ENCODE measurements around the gene TRRAP.
A peak's percentile ranks its signal among the peaks of the same experiment; 100 is the strongest.

Gene TRRAP

DNA sequence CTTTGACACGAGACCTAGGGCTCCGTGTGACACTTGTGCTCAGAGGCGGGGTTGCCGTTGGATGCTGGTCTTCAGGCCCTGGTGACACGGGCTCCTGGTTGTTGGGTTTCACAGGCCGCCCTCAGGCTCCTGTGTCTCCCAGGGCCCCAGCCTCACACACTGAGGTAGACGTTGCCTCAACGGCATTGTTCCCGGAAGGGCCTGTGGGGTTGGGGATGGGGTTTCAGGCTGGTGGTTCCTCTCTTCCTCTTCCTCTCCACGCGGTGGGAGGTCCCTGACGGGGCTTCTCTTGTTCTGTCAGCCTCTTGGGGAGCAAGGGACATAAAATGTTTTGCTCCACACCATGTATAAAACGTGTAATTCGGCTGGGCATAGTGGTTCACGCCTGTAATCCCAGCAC is 125.1 kb downstream of the TRRAP start:
- no peak for DNase-seq (ENCODE audit: low read depth in 2 of 2)
- H3K4me3 ChIP-seq (replicated peaks in 1 of 2; ENCODE audit: low read depth in 2 of 2, low read length in 2 of 2), result no peak overlapping the region
- no peak for TF ChIP-seq CTCF (IDR thresholded peaks at IDR 0.05; ENCODE audit: low read depth, low read length)

GRCh38 chr7:99004216-99004615 is 125.9 kb downstream of the TRRAP start:
- DNase-seq (ENCODE audit: low read depth in 2 of 2), result peak in 1 of 2 donors; percentile 4
- no peak overlapping the region for H3K4me3 ChIP-seq (replicated peaks in 1 of 2; ENCODE audit: low read depth in 2 of 2, low read length in 2 of 2)
- TF ChIP-seq CTCF (IDR thresholded peaks at IDR 0.05; ENCODE audit: low read depth, low read length), result no peak

DNA sequence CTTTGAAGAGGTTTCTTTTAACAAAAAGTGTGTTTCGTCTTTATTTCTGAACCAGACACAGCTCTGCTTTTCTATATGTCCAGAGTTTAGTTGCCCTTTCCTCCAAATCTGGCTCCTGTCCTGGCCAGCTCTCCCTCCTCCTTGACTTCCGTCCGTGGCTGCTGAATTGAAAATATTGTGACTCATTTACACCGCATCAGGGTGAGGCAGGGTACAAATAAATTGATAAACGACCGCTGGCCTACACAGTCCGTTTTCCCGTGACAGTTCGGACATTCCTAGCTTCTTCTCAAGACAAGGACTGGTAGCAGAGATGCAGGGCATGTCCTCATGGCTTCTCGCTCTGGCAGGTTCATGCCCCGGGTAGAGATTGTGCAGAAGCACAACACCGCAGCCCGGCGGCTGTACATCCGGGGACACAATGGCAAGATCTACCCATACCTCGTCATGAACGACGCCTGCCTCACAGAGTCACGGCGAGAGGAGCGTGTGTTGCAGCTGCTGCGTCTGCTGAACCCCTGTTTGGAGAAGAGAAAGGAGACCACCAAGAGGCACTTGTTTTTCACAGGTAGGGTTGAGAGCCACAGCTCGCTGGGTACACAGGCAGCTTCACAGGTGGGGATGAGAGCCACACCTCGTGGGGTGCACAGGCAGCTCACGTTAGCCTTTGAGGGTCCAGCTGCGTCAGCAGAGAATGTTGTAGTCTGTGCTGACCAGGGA is 126.6 kb downstream of the TRRAP start:
- no peak overlapping the region for H3K4me3 ChIP-seq (replicated peaks in 1 of 2; ENCODE audit: low read depth in 2 of 2, low read length in 2 of 2)
- TF ChIP-seq CTCF (IDR thresholded peaks at IDR 0.05; ENCODE audit: low read depth, low read length), result no peak
- no peak for DNase-seq (ENCODE audit: low read depth in 2 of 2)

DNA sequence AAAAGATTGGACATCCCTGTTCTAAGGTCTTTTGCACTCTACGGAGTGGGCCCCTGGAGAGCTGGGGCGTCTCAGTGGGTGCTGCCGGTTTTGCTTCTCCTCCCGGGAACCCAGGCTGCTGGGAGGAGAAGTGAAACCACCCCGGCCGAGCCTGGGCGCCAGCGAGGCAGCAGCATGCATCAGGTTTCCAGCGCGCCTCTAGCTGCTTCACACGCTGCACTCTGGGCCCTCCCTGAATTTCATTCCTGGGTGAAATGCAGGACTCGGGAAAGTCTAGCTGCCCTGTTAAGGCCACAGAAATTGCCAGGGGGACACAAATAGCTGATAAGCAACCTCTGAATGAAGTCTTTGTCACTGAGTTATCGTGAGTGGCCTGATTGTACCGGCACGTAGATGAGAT is 127.4 kb downstream of the TRRAP start:
- no peak for DNase-seq (ENCODE audit: low read depth in 2 of 2)
- no peak overlapping the region for H3K4me3 ChIP-seq (replicated peaks in 1 of 2; ENCODE audit: low read depth in 2 of 2, low read length in 2 of 2)
- TF ChIP-seq CTCF (IDR thresholded peaks at IDR 0.05; ENCODE audit: low read depth, low read length), result no peak

- H3K4me3 ChIP-seq (replicated peaks in 1 of 2; ENCODE audit: low read depth in 2 of 2, low read length in 2 of 2), result no peak overlapping the region
- no peak for DNase-seq (ENCODE audit: low read depth in 2 of 2)
Measured at GRCh38 chr7:99006739-99007424, 128.6 kb downstream of the TRRAP start.

GRCh38 chr7:99008181-99008631 is 129.9 kb downstream of the TRRAP start:
- H3K4me3 ChIP-seq (replicated peaks in 1 of 2; ENCODE audit: low read depth in 2 of 2, low read length in 2 of 2), result no peak overlapping the region
- TF ChIP-seq CTCF (IDR thresholded peaks at IDR 0.05; ENCODE audit: low read depth, low read length), result no peak
- no peak for DNase-seq (ENCODE audit: low read depth in 2 of 2)

More at GRCh38 chr7:99006739-99007424, 128.6 kb downstream of the TRRAP start:
- TF ChIP-seq CTCF (IDR thresholded peaks at IDR 0.05; ENCODE audit: low read depth, low read length), result no peak

Measured in cardiac fibroblast (primary cell).